Measurements from ENCODE around the gene ALKBH6.

DNA sequence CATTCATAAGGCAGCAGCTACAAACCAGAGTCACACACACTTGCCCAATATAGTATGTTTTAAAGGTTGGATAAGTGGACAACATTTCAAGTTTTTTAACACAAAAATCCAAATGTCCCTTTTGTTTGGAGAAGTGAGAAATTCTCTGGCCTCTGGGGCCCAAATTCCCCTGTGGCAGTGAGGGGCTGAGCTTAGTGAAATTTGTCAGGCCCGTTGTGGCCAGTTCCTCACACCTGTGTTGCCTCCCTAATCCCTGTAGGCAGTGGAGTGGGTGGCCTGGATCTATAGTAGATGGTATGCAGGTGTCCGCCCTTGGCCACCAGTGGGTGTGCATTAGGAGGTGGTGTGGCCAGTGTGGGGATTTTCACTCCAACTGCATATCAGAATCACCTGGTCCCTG, 47.4 kb upstream of the ALKBH6 start:
- TF ChIP-seq, protein P1, sequence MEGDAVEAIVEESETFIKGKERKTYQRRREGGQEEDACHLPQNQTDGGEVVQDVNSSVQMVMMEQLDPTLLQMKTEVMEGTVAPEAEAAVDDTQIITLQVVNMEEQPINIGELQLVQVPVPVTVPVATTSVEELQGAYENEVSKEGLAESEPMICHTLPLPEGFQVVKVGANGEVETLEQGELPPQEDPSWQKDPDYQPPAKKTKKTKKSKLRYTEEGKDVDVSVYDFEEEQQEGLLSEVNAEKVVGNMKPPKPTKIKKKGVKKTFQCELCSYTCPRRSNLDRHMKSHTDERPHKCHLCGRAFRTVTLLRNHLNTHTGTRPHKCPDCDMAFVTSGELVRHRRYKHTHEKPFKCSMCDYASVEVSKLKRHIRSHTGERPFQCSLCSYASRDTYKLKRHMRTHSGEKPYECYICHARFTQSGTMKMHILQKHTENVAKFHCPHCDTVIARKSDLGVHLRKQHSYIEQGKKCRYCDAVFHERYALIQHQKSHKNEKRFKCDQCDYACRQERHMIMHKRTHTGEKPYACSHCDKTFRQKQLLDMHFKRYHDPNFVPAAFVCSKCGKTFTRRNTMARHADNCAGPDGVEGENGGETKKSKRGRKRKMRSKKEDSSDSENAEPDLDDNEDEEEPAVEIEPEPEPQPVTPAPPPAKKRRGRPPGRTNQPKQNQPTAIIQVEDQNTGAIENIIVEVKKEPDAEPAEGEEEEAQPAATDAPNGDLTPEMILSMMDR (IDR thresholded peaks at IDR 0.05): no peak
- TF ChIP-seq POLR2AphosphoS5 (IDR thresholded peaks at IDR 0.05): no peak
- no peak for TF ChIP-seq POLR2A (IDR thresholded peaks at IDR 0.05)
- no peak for TF ChIP-seq EP300 (IDR thresholded peaks at IDR 0.05; ENCODE audit: low read depth)

All from transverse colon (tissue), 4 donors.